NCI-H2081 (cell line): ENCODE data around the gene KCNMA1.

ENCODE experiments used
- DNase-seq, 2 experiments: peaks; one replicate each; lab custom pipeline; 2025; lab: John Stamatoyannopoulos, UW

KCNMA1 gene

DNA sequence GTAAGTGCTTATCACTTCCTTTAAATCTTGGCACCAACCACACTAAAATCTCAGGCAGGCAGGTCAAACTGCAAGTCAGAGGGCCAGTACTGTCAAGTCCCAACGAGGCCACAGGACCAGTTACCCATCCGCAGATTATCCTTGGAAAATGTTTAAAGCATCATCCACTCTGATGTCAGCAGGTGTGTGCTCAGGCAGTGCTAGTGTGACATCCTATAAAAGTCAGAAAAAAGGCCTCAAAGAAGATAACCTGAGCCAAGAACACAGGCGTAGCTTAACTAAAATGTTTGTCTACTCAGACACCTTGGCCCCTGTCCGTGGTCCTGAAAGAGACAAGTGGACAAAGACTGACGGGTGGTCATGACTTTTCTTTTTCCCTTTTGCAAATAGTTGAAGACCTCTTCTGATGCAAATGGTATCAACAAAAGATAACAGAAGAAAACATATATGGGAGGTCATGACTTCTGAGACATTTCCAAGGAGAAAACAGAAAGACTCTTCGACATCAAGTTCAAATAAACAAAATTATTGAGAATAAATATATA, 309.3 kb downstream of the KCNMA1 start:
- DNase-seq = no peak

DNA sequence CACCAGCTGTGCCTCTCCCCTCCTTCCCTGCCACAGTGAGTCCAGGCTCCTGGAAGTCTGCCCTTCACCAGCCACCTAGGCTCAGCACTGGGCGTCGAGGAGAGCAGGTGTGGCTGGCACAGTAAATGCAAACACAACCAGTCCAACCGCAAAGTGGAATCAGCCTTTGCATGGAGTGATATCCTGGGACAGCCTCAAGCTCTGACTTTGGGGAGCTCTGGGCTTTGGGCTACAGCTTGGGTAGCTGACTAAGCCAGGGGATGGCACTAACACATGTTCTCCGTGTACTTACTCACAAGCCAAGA, 312.4 kb downstream of the KCNMA1 start:
- DNase-seq = peak in 1 of 2 experiments; percentile 61

DNA sequence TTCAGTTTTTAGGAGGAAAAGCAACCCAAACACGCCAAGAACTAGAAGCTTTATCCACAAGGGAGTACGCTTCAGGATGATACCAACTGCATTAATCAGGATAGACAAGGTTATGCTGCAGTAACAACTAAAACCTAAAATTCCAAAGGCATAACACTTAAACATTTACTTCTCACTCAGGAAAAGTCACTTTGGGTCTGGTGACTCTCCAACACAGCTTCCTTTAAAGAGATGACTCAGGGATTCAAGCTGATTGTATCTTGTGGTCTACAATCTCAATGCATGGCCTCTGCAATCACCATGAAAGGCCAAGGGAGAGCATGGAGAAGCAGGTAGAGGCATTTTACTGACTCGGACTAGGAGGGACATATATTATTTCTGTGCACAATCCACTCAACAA, 315.8 kb downstream of the KCNMA1 start:
- DNase-seq = no peak

DNA sequence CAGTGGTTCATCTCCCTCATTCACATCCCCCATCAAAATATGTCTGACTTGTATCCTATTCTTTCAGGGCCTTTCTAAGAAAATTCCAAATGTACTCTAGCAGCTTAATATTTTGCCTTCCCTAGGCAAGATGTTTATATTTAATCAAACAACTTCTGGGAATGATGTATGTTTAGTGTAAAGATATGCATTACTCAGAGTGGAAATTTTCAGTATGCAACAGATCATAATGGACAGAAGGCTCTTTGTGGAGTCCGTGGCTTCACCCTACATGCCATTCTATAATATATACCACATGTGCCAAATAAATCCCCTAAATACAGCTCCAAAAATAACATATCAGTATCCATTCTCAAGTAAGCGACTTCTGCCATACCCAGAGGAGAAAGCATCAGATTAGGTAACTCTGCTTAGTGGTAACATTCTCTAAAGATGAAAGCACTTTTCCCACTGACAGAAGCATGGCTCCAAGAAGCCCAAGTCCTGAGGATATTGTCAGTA, 316.6 kb downstream of the KCNMA1 start:
- DNase-seq = no peak

DNA sequence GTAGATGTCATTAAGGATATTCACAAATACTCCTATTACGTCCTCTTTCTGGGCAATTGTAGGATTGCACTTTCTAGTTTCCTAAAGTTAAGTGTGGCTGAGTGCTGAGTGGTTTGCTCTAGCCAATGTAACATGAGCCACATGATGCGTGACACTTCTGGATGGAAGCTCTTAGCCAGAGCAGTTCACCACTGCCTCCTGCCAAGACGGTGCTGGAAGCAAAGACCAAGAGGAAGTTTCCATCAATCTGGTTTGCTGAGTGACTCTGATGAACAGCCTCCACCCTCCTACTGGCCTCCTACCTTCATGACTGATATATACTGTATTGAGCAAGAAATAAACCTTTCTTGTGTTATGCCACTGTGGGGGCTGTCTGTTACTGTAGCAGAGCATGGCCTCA, 318.1 kb downstream of the KCNMA1 start:
- no peak for DNase-seq

DNA sequence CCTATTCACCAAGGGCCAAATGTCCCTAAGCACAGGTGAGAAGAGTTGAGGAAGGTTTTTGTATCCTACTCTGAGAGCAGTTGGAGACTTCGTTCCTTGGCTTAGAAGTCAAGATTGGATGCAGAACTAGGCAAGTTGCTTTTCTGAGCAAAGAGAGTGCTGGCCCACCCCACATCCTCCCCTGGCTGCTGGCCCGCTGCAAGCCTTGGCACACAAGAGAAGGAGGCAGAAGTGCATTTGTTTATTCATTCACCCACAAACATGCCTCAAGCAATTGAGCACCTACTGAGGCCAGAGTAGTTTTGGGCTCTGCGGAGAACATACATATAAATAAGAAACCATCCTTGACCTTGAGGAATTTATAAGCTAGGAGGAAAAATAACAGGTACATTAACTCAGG, 318.9 kb downstream of the KCNMA1 start:
- DNase-seq = no peak

DNA sequence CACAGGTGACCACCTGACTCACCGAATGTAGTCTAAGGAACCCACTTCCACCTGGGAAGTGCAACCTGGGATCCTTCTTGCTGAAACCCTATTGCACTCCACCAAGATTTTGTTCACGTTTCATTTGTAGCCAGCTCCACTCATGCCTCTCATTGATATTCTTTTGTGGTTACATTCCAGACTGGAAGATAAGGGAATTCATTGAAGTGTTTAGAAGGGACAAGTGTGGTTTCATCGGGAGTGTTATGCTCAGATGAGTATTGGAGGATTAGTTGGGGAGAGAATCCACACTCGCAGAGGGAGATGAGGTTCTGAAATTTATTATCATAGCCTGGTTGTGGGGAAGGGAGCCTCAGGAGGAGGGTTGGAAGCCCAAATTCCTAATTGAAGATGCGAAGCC, 320.4 kb downstream of the KCNMA1 start:
- DNase-seq = no peak

DNA sequence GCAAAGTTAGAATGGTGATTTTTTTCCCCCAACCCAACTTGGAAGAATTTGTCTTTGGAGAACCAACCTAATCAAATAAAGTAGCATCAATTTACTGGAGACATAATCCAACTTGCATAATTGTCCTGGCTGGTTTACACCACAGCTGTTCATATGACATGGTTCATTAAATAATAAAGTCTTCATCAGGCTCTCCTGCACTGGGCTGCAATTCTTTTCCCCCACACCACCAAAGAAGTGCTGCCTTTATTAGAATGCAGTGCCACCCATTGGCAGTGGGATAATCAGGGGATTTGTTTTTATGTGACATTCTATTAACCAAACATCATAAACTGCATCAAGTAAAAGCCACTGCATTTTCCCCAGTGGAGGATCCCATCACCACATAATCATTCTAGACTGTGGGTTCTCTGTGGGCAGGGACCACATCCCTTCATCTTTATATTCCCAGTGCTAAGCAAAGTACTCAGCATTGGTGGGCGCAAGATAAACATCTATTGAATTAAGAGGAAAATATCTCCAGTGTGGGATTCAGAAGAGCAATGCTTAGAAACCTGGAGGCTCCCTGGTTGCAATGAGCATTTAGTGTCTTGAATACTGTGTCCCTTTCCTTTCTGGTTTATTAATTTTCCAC, 322.0 kb downstream of the KCNMA1 start:
- no peak for DNase-seq

DNA sequence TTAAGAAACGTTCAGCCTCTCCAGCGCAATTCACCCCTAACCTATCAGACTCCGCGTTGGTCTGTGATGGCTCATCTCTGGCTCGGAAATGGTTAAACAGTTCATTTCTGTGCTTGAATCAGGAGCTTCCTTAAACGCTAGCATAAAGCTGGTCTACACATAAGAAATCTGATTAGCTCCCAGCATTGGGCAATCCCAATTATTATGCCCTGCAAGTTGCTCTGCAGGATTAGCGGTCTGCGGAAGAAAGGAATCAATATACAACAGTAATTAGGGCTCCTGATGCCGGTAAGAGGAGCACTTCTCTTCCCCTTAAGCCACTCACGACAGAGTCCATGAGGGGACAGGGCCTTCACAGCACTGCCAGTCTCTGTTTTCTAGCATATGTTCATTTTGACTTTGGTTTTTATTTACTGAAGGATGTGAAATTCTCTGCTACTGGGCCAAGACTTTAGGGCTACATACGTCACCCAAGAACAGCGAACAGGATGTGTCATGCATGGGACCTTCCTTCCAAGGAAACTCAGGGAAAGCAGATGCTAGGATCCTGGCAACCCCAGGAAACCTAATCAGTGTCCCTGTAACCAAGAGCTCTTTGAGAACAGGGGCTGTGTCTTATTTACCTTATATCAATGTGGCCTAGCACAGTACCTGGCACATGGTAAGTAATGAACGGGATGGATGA, 324.4 kb downstream of the KCNMA1 start:
- DNase-seq = no peak

DNA sequence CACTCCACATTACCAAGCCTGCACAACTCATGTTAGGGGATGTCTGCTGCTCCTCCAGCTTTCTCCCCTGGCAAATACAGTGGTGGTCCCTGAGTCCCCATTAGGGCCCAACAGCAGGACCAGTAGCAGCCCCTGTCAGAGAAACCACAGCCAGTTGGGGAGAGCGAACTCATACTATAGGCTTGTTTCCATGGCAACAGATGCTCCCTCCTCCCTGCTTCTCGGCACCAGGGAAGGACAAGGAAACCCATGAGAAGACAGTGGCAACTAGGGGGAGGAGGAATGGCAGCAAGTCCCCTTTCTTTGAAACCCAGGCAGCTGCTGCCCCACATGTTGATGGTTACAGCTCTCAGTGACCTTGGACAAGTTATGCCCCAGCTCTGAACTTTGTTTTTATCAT, 326.4 kb downstream of the KCNMA1 start:
- no peak for DNase-seq

DNA sequence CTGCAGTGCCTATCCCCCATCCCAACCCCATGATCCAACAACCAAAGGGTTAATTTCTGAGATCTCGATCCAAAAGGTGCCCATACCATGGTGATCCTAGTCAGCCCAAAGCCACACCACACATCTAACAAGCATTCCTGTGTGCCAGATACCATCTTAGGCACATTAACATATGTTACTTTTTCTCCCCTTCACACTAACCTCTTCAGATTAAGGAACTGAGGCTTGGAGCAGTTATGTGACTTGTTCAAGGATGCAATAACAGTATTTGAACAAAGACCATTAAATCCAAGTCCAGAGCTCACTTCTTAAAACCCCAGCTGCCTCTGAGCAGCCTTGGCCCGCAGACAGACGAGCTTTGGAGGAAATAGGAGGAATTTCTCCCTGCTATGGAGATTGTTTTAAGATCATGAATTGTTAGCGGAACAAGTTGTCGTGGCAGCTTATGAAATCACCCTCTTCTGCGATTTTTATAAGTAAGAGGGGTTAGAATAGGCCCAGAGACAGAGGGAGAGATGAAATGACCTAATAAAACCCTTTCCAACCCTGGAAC, 327.2 kb downstream of the KCNMA1 start:
- no peak for DNase-seq

DNA sequence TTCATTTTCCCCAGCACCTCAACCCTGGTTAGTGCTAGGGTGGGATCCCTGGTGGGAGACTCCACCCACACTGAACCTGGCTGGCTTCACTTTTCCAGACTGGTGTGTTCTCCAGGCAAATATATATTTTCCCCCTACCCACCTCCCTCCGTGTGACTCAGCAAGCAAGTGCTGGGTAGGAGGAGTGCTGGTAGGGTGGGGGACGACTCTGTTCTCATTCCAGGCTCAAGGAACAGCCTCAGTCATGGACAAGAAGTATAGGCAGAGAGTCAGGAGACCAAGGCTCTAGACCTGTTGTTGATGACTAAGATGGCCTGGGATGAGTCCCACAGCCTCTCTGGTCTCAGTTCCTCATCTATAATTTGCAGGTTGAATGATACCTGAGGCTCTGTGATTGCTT, 328.1 kb downstream of the KCNMA1 start:
- DNase-seq = no peak

DNA sequence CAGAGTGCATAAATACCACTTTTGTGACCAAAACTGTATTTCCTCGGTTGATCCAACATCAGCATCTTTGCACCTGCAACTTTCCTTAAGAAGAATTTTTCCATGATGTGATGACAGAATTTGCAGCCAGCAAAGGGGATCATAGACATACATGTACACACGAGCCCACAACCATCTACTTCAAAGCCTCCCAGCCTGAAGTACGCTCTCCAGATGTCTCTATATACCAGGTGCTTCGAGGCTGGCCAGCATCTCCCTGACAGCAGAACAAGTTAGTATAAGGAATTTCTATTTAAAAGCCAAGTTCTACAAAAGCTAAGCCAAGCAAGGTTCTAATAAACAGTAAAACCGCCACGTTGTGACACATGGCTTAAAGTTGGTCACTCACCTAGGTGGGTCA, 328.5 kb downstream of the KCNMA1 start:
- DNase-seq = no peak

DNA sequence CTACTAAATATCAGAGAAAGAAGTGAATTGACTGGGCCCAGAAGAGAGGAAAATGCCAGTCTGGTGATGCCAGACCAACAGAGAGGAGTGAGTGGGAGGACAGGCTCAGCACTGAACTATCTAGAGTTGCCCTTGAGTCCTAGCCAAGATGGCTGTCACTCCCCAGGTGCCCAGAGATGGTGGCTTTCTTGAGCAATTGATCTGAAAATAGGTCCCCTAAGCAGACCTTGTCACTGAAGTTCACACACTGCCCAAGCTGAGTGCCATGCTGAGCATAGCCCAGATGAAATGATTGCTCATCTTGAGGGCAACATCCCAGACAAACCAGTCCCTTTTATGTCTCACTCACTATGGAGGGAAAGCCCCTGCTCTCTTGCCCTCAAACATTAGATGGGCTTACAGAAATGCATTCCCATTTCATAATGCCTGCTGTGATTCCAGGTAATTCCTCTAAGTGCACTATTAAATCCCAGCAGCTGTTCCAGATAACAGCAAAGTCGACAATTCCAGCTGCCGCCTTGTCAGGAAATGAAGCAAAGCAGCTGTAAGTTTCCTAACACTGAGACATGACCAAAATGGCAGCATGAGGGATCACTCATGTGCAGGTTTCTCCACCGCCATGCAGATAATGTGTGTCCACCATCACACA, 329.4 kb downstream of the KCNMA1 start:
- no peak for DNase-seq

DNA sequence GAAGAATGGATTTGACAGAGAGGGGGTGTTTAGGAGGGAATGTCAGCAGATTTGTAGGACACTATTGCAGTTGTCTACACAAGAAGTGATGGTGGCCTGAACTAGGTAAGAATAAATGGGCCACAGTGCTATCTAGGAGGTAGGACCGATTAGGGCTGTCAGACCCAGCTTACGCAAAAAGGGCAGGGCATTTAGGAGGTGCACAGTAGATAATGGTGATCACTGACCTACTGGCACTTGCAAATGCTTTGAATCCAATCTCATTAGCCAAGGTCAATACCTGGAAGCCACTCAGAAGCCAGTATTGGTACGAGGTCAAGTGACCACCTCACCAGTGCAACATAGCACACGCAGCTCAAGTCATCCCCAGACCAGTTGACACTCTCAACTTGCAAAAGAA, 330.9 kb downstream of the KCNMA1 start:
- DNase-seq = no peak

DNA sequence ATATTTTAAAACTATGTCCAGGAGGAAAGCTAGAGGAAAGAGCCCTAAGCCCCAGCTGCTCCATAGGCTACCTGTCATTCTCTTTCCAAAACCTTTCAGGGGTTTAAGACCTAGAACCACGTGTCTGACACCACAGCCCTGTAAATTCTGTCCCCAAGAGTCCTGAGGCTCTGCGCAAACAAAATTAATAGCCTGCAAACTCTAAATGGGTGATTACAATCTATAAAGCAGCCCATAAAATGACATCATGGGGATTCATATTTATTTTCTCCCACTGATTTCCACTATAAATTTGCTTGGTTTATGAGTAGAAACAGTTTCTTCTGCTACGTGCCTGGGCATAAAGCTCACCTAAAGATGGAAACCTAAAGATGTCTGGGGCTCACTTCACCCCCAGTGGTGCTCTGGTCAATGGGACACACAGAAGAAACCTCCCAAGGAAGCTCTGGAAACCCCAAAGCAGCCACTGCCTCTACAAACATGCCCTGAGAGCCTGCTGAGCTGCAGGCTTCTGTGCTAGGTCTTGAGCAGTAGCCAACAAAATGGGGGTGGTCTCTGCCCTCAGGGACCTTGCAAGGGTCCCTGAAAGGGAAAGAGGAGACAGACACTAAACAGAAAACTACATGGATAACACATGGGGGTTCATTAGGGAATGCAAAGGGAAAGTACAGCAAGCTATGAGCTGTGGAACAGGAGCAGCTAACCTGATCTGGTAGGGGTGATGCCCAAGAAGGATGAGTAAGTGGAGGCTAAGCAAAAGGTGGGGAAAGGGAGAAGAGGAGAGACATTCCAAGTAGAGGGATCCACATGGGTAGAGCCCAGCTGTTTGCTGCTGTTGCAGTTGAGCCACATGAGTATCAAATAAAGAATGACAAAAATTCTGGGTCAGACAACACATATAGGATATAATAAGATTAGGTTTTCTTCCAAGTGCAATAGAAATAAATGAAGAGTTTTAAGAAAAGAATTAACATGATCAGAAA, 331.7 kb downstream of the KCNMA1 start:
- DNase-seq = peak in 1 of 2 experiments; percentile 23

DNA sequence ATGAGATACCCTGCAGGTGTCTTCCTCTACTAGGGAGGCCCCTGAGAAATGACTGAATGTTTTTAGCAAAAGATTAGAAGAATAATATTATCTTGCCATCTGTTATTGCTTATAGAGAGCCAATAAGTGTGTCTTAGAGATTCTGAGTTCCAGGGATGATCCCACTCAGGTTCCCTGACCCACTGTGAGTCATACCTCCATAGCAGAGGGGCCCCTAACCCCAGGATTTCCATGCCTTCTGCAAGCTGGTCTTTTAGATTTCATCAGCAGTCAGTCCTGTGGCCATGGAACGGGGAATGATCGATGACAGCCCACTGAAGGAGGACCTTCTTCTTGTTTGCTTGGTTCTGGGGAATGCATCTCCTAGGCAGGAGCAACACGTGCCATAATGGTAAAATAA, 333.4 kb downstream of the KCNMA1 start:
- DNase-seq = no peak

DNA sequence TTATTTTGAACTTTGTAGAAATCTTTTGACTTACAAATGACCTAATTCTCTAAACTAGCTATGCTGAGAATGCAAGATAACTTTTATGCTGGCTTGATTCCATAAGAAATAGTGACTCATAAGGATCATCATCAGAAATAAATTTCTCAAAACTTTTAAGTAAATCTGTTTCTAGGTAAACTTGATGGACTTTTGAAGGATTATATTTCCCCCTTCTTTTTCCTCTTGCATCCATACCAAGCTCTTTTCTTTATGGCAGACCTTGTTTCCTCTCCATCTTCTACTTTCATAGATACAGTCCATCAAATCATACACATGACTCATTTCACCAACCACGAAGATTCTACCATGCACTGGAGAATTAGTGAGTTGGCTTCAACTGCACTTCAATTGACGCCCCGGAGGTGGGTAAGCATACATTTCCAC, 336.3 kb downstream of the KCNMA1 start:
- DNase-seq = no peak

DNA sequence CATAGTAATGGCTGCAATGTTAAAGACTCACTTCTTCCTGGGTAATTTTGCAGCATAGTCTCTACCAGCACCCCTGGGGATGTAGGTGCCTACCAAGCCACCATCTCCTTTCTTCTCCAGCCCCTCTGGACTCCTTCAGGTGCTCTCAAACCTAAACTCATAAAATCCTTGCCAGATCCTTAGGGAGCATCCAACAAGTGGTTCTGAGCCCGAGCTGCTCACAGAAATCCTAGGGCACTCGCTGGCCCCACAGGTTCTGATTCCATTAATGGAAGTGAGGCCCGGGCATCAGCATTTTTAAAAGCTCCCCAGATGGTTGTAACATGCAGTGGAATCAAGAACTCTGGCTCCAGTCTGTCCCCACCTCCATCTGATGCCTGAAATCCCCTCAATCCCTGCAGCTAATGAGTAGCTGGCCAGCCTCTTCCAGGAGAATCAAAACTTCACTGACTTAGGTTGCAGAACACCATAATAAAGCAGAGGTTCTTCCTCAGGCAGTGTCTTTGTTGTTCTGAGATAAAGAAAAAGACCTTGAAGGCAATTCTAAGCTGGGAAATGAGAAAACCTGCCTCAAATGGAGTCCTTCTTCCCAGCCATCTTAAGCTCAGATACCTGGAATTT, 336.8 kb downstream of the KCNMA1 start:
- no peak for DNase-seq

DNA sequence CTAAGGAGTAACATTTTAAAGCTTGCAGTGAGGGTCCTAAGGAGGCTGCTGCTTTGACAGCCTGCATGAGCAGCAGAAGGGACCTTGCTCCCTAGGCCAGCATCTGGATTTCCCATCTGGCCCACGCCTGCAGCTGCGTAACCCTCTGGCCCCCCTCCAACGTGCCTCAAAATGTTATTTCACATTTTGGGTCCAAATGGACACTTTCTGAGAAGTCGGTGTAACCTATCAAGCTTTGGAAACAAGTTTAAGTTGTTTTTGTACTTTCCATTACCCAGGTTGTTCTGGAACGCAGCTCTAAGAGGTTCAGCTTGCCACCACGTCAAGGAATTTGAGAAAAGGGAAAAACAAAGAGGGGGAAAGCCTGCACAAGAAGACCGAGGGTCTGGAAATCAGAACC, 338.3 kb downstream of the KCNMA1 start:
- DNase-seq = no peak

DNA sequence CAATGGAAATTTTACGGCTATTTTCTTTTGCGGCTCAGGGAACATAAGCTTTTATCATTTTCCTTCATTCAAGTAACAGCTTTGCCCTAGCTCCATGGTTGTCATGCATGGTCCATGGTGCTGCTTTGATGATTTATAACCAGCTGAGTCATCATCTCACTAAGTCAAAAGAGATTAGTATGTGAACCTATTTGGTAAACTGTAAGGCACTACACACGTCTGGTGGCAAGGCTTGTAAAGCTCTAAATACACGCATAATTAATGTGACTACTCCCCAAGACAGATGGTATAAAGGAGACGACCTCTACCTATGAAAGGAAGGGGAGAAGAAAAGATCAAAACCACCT, 340.2 kb downstream of the KCNMA1 start:
- DNase-seq = no peak
